Loucy (cell line): ENCODE results near the gene TRAPPC12.

Experiments
- H2AFZ ChIP-seq: fragments of 200-600 bp; sonication (generic); 2 replicates; pipeline ENCODE4 v1.6.0; 2016; ENCODE audit warnings: antibody characterized with exemption, mild to moderate bottlenecking, low read length, moderate library complexity
- H3F3A ChIP-seq: fragments of 200-600 bp; 2 replicates; pipeline ENCODE4 v1.6.0; 2016; ENCODE audit warnings: antibody characterized with exemption, low read depth, mild to moderate bottlenecking
- H3K27me3 ChIP-seq: fragments of 200-600 bp; sonication (generic); 2 replicates; pipeline ENCODE4 v1.6.1; 2014; ENCODE audit warnings: low read length, mild to moderate bottlenecking; ENCODE audit not compliant: insufficient read depth, poor library complexity, severe bottlenecking
- H3K36me3 ChIP-seq: fragments of 200-600 bp; sonication (generic); 2 replicates; pipeline ENCODE4 v1.6.1; 2016; ENCODE audit warnings: low read length; ENCODE audit not compliant: insufficient read depth
- H3K4me1 ChIP-seq: fragments of 200-600 bp; sonication (generic); 2 replicates; pipeline ENCODE4 v1.5.1; 2014; ENCODE audit warnings: low read length, mild to moderate bottlenecking; ENCODE audit not compliant: insufficient read depth, poor library complexity, severe bottlenecking
- H3K4me2 ChIP-seq: fragments of 200-600 bp; sonication (generic); 2 replicates; pipeline ENCODE4 v1.6.0; 2014; ENCODE audit warnings: antibody characterized with exemption, low read length, low read depth, mild to moderate bottlenecking; ENCODE audit not compliant: poor library complexity, severe bottlenecking
- H3K4me3 ChIP-seq: fragments of 200-600 bp; sonication (generic); 2 replicates; pipeline ENCODE4 v1.5.1; 2014; ENCODE audit warnings: low read length, mild to moderate bottlenecking, mixed read lengths; ENCODE audit not compliant: poor library complexity, severe bottlenecking
- H3K79me2 ChIP-seq: fragments of 200-600 bp; sonication (generic); 2 replicates; pipeline ENCODE4 v1.6.1; 2014; ENCODE audit warnings: low read length; ENCODE audit not compliant: insufficient read depth
- H3K9ac ChIP-seq: fragments of 200-600 bp; sonication (generic); 2 replicates; pipeline ENCODE4 v1.6.0; 2014; ENCODE audit warnings: mild to moderate bottlenecking, low read depth, low read length, moderate library complexity; ENCODE audit not compliant: poor library complexity, severe bottlenecking
- H3K9me2 ChIP-seq: fragments of 200-600 bp; sonication (generic); replicated peaks from 2 replicates; pipeline ENCODE4 v1.6.1; 2016; ENCODE audit warnings: low read depth, low read length, mixed read lengths
- H3K9me3 ChIP-seq: fragments of 200-600 bp; sonication (generic); 2 replicates; pipeline ENCODE4 v1.6.1; 2014; ENCODE audit warnings: mild to moderate bottlenecking, antibody characterized with exemption, low read length, low read depth; ENCODE audit not compliant: insufficient read depth
- H4K20me1 ChIP-seq: fragments of 200-600 bp; sonication (generic); 2 replicates; pipeline ENCODE4 v1.6.0; 2014; ENCODE audit warnings: antibody characterized with exemption, low read length, mild to moderate bottlenecking; ENCODE audit not compliant: insufficient read depth, poor library complexity, severe bottlenecking
- EZH2phosphoT487 ChIP-seq: fragments of 200-600 bp; IDR thresholded peaks from 2 replicates; pipeline ENCODE4 v1.6.1; 2018; ENCODE audit warnings: antibody characterized with exemption, mild to moderate bottlenecking, moderate library complexity, borderline replicate concordance
- TF ChIP-seq, protein P1 (sequence below): fragments of 200-600 bp; sonication (generic); conservative IDR thresholded peaks from 2 replicates; pipeline ENCODE4 v1.5.1; 2014; ENCODE audit warnings: mild to moderate bottlenecking, antibody characterized with exemption, low read length

The TRAPPC12 gene

DNA sequence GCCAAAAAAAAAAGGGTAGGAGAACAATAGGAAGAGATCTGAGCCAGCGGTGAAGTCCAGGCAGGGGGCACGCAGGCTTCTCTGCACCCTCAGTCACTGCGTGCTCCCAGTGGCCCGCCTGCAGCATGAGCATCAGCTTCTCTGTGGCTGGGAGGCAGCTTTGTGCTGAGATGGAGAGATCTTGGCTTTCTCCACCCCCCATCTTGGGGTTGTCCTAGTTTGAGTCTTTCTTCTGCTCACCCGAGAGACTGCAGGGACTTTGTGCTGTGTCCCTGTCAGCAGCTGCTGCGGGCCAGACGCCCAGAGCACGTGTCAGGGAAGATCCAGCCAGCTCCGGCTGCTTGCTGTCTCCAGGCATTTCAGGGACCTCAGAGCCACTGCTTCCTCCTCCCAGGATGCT is 20.3 kb downstream of the TRAPPC12 start:
- H3K4me2 ChIP-seq = no peak overlapping the region
- H4K20me1 ChIP-seq = no peaks in the 10 kb centered on the region
- no peaks in the 10 kb centered on the region for H3K9me2 ChIP-seq
- no peak for TF ChIP-seq EZH2phosphoT487
- TF ChIP-seq, protein P1, sequence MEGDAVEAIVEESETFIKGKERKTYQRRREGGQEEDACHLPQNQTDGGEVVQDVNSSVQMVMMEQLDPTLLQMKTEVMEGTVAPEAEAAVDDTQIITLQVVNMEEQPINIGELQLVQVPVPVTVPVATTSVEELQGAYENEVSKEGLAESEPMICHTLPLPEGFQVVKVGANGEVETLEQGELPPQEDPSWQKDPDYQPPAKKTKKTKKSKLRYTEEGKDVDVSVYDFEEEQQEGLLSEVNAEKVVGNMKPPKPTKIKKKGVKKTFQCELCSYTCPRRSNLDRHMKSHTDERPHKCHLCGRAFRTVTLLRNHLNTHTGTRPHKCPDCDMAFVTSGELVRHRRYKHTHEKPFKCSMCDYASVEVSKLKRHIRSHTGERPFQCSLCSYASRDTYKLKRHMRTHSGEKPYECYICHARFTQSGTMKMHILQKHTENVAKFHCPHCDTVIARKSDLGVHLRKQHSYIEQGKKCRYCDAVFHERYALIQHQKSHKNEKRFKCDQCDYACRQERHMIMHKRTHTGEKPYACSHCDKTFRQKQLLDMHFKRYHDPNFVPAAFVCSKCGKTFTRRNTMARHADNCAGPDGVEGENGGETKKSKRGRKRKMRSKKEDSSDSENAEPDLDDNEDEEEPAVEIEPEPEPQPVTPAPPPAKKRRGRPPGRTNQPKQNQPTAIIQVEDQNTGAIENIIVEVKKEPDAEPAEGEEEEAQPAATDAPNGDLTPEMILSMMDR = no peak
- H3K9ac ChIP-seq = no peak overlapping the region
- no peaks in the 10 kb centered on the region for H3K79me2 ChIP-seq
- H3F3A ChIP-seq = no peaks in the 10 kb centered on the region
- no peak overlapping the region for H3K4me3 ChIP-seq
- H2AFZ ChIP-seq = no peak overlapping the region
- no peaks in the 10 kb centered on the region for H3K4me1 ChIP-seq
- peaks cover 16% of the 10 kb centered on the region; the same call in 1 of the 2 replicates for H3K9me3 ChIP-seq
- no peaks in the 10 kb centered on the region for H3K27me3 ChIP-seq
- H3K36me3 ChIP-seq = peaks cover 29% of the 10 kb centered on the region; the same call in 1 of the 2 replicates

- Histone ChIP-seq H3K9ac (no peak overlapping the region), H3K9me2 (no peaks in the 10 kb centered on the region), H2AFZ (no peak overlapping the region), H3K4me1 (no peaks in the 10 kb centered on the region), H3K4me2 (no peak overlapping the region), H3K27me3 (no peaks in the 10 kb centered on the region), H3K36me3 (peaks cover 36% of the 10 kb centered on the region; the same call in 1 of the 2 replicates), H3K79me2 (no peaks in the 10 kb centered on the region), H4K20me1 (no peaks in the 10 kb centered on the region), H3F3A (no peaks in the 10 kb centered on the region), H3K4me3 (no peak overlapping the region), H3K9me3 (no peaks in the 10 kb centered on the region)
- TF ChIP-seq, protein P1 = no peak
- TF ChIP-seq EZH2phosphoT487 = no peak
Observed at GRCh38 chr2:3403587-3404334, 24.3 kb downstream of the TRAPPC12 start.

- Histone ChIP-seq H3K79me2 (no peaks in the 10 kb centered on the region), H3K4me3 (no peak overlapping the region)
Observed at GRCh38 chr2:3404349-3404894, 24.9 kb downstream of the TRAPPC12 start.

More at GRCh38 chr2:3404349-3404894, 24.9 kb downstream of the TRAPPC12 start:
- H3K9me3 ChIP-seq = no peaks in the 10 kb centered on the region
- no peaks in the 10 kb centered on the region for H4K20me1 ChIP-seq
- no peaks in the 10 kb centered on the region for H3F3A ChIP-seq
- TF ChIP-seq, protein P1 = no peak
- TF ChIP-seq EZH2phosphoT487 = no peak
- no peaks in the 10 kb centered on the region for H3K27me3 ChIP-seq
- no peak overlapping the region for H2AFZ ChIP-seq
- no peaks in the 10 kb centered on the region for H3K4me1 ChIP-seq
- no peak overlapping the region for H3K9ac ChIP-seq
- H3K36me3 ChIP-seq = peaks cover 36% of the 10 kb centered on the region; the same call in 1 of the 2 replicates
- H3K4me2 ChIP-seq = no peak overlapping the region
- no peaks in the 10 kb centered on the region for H3K9me2 ChIP-seq
